Thymus (tissue), 14 donors: Measurements from ENCODE around the gene STARD9. TPM values are rescaled to one million over a fixed set of nuclear protein-coding genes. Genes with fewer than 3 reads are reported as not detected.
A peak's percentile ranks its signal among the peaks of the same experiment; 100 is the strongest.

Experiments used
- DNase-seq, 9 donors: peaks; one replicate each; pipeline ENCODE4 v3.0.0-alpha.2; 2013; ENCODE audit warnings: low spot score in 9 of 9, low read depth in 6 of 9, missing footprints in 1 of 9
- H3K27ac ChIP-seq, 2 donors: one replicate each; pipeline ENCODE4 v1.5.1; 2013; ENCODE audit warnings: control low read depth in 1 of 2, low read depth in 1 of 2, low read length in 1 of 2, mild to moderate bottlenecking in 1 of 2, moderate library complexity in 1 of 2
- H3K27me3 ChIP-seq, 2 donors: one replicate each; pipeline ENCODE4 v1.5.1; 2013; ENCODE audit warnings: low read length in 1 of 2; ENCODE audit not compliant: control insufficient read depth in 2 of 2, insufficient read depth in 1 of 2
- H3K36me3 ChIP-seq, 2 donors: one replicate each; pipeline ENCODE4 v1.5.1; 2013; ENCODE audit warnings: low read length in 1 of 2, mild to moderate bottlenecking in 1 of 2, moderate library complexity in 1 of 2; ENCODE audit not compliant: control insufficient read depth in 2 of 2, insufficient read depth in 2 of 2
- H3K4me1 ChIP-seq, 2 donors: one replicate each; pipeline ENCODE4 v1.5.1; 2013; ENCODE audit warnings: low read length in 2 of 2; ENCODE audit not compliant: control insufficient read depth in 2 of 2, insufficient read depth in 2 of 2
- H3K4me3 ChIP-seq, 2 donors: one replicate each; pipeline ENCODE4 v1.5.1; 2013; ENCODE audit warnings: low read length in 2 of 2, control low read depth in 1 of 2, mild to moderate bottlenecking in 1 of 2
- H3K9me3 ChIP-seq, 2 donors: one replicate each; pipeline ENCODE4 v1.5.1; 2013; ENCODE audit warnings: low read length in 1 of 2, mild to moderate bottlenecking in 1 of 2; ENCODE audit not compliant: control insufficient read depth in 2 of 2, insufficient read depth in 1 of 2
- WGBS: extraction: QIAGEN DNeasy Blood & Tissue Kit; methylation state at CpG from one replicate; pipeline ENCODE4 v1.1.7; 2013; 5-methylcytosine and 5-hydroxymethylcytosine counted together
- long read RNA-seq, 10 donors: transcript quantifications; one replicate each; lab custom pipeline, GENCODE V29; 2026
- polyA plus RNA-seq: library from polyadenylated mRNA; stranded (reverse); fragments of 200-250 nt; gene quantifications from one replicate; pipeline ENCODE4 v1.2.3, GENCODE V29; 2013
- total RNA-seq: library from RNA; stranded (reverse); fragments of 120-200 nt; gene quantifications from one replicate; pipeline ENCODE4 v1.2.4, GENCODE V29; 2013
- donor health status: healthy.

The STARD9 gene
- 4.4 TPM for total RNA-seq
- 7.8 TPM for polyA plus RNA-seq
- long read RNA-seq, donor 1, result 0 reads
- long read RNA-seq, donor 2, result 0 reads
- long read RNA-seq, donor 3, result 0 reads
- long read RNA-seq, donor 4, result 0 reads
- long read RNA-seq, donor 5, result 0 reads
- long read RNA-seq, donor 6, result 0 reads
- long read RNA-seq, donor 7, result 0 reads
- long read RNA-seq, donor 8, result 0 reads
- long read RNA-seq, donor 9, result 0 reads
- long read RNA-seq, donor 10, result 0 reads

DNA sequence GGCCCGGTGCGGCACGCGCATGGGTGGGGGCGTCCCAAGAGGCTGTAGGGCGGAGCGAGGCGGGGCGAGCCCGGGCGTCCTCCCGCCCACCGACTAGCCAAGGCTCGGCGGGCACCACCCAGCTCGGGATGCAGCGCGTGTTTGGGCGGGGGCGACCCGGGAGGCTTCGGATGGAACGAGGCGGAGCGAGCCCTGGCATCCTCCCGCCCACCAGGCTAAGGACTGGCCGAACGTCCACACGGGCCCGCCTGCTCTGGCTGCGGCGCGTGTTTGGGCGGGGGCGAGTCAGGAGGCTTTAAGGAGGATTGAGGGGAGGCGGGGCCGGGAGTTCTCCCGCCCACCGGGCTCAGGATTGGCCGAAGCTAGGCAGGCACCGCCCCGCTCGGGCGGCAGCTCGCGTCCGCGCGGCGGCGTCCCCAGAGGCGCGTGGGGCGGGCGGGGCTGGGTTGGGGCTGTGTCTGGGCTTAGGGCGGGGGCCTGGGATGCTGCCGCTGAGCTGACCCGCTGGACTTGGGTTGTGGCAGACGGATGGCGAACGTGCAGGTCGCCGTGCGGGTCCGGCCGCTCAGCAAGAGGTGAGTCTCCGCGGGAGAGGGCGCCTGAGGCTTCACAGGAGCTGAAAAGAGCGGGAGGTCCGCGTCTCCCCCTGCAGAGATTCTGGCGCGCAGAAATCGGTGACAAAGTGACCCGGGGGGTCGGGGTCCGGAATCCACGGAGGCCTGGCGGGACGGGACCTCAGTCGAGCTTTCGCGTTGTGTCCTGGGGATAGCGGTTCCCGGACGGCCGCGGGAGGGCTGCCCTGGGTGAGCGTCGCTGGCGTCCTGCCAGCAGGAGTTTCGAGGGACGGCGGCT lies at the start of gene STARD9:
TSS of gene STARD9 (plus strand) at position 419 of the 852 bp plus-strand sequence. CDS start at position 529, 110 bp downstream.
- Histone ChIP-seq H3K9me3 (no peaks in the 10 kb centered on the region), H3K27me3 (peaks cover 0 to 11% of the 10 kb centered on the region in 2 donors), H3K4me1 (peaks cover 8 to 22% of the 10 kb centered on the region in 2 donors), H3K4me3 (peak within 1 kb of the TSS; percentile 56 to 65), H3K36me3 (no peaks in the 10 kb centered on the region), H3K27ac (peak within 1 kb of the TSS in 1 of 2 donors; percentile 69)
- DNase-seq, result peak; percentile 79 to 97 (median 93)
- under 1% methylated on average over 95 of the region's 95 CpGs for WGBS

DNA sequence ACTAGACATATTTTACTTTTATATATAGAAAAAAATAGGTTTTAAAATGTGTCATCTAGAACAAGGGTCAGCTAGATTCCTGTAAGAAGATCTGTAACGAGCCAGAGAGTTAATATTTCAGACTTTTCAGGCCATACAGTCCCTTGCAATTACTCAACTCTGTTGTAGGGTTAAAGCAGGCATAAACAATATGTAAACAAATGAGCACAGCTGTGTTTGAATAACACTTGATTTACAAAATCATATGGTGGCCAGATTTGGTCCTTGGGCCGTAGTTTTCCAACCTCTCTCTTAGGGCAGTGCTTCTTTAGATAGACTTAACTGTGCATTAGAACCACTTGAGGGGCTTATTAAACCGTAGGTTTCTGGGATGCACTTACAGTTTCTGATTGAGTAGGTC lies 46.4 kb upstream of the STARD9 start:
- H3K4me1 ChIP-seq, result no peaks in the 10 kb centered on the region
- no peak for DNase-seq
- peaks cover 14 to 27% of the 10 kb centered on the region in 2 donors for H3K36me3 ChIP-seq
- H3K9me3 ChIP-seq, result no peaks in the 10 kb centered on the region
- no peak overlapping the region for H3K4me3 ChIP-seq
- 99% methylated on average over 3 of the region's 3 CpGs for WGBS
- H3K27ac ChIP-seq, result no peak overlapping the region
- no peaks in the 10 kb centered on the region for H3K27me3 ChIP-seq

DNA sequence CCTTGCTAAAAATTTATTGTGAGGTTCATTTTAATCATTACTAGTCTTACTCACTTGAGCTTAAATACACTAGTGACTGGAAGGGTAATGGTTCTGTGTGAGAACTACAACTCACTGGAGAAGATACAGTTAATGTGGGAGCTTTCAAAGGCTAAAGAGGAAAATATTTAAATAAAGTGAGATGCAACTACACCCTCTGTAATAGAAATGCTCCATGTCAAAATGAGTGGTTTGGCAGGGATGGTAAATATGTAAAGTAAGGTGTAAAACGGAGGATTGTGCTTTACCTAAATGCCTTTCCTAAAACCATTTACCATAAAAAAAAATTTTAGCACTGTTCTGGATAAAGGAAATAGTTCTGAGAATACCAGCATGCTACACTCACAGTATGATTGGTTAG lies 42.2 kb upstream of the STARD9 start:
- no peak overlapping the region for H3K4me3 ChIP-seq
- H3K36me3 ChIP-seq, result peaks cover 19 to 24% of the 10 kb centered on the region in 2 donors

DNA sequence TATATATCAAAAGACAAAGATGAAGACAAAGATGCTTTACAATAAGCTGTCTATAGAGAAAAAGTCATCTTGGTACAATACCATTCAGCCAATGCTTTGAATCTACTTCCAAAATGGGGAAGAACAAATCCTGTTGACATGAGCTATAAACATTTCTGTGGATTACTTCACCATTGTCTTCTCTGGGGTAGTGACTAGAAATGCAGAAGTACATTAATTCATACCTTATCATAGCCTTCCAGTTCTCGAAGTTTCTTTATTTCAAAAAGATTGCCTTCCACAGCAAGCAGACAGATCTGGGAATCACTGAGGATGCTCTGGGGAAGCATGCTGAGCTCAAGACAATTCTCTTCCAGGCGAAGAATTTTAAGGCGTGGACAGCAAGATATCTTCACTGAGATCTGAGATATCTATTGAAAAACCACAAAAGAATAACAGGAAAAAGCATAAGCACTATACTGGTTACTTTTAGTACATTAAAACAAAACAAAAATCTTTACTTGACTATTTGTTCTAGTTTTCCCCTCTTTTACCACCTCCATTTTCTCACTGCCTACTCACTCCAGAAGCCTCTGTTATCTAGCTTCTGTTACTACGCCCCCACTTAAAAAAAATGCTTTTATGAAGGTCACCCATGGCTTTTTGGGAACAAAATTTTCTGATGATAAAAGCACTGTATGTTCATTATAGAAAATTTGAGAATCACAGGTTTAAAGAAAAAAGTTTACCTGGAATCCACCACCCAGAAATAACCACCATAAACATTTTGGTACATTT lies 30.4 kb upstream of the STARD9 start:
- Histone ChIP-seq H3K9me3 (no peaks in the 10 kb centered on the region), H3K4me1 (peaks cover 14 to 18% of the 10 kb centered on the region in 2 donors), H3K36me3 (peaks cover 18 to 24% of the 10 kb centered on the region in 2 donors), H3K27me3 (no peaks in the 10 kb centered on the region), H3K27ac (no peak overlapping the region), H3K4me3 (no peak overlapping the region)
- no peak for DNase-seq
- 95% methylated on average over 4 of the region's 4 CpGs for WGBS

More for the DNA sequence above, 42.2 kb upstream of the STARD9 start:
- no peaks in the 10 kb centered on the region for H3K4me1 ChIP-seq
- DNase-seq, result no peak
- 99% methylated on average over 1 of the region's 1 CpG for WGBS
- no peak overlapping the region for H3K27ac ChIP-seq
- no peaks in the 10 kb centered on the region for H3K9me3 ChIP-seq
- no peaks in the 10 kb centered on the region for H3K27me3 ChIP-seq

DNA sequence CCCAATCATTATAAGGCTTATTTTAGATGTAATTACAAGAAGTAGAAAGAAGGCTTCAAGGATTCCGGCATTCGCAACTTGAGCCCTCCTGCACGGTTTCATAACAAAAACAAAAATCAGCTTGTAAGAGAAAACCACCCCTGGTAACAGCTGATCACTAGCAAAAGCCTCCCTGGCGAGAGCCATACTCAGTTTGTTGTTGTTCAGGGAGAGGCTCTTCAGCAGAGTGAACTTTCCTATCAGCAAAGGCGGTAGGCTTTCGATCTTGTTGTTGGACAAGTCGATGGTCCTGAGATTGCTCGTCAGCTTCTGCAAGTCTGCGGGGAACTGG lies 27.5 kb upstream of the STARD9 start:
- Histone ChIP-seq H3K27ac (peak overlapping the region; percentile 90 to 94), H3K4me3 (peak overlapping the region; percentile 81 to 95), H3K36me3 (peaks cover 15 to 26% of the 10 kb centered on the region in 2 donors), H3K27me3 (no peaks in the 10 kb centered on the region), H3K4me1 (peaks cover 15 to 20% of the 10 kb centered on the region in 2 donors), H3K9me3 (no peaks in the 10 kb centered on the region)
- WGBS, result 15% methylated on average over 9 of the region's 9 CpGs
- DNase-seq, result peak in 3 of 9 donors; percentile 3 to 38 (median 11)

DNA sequence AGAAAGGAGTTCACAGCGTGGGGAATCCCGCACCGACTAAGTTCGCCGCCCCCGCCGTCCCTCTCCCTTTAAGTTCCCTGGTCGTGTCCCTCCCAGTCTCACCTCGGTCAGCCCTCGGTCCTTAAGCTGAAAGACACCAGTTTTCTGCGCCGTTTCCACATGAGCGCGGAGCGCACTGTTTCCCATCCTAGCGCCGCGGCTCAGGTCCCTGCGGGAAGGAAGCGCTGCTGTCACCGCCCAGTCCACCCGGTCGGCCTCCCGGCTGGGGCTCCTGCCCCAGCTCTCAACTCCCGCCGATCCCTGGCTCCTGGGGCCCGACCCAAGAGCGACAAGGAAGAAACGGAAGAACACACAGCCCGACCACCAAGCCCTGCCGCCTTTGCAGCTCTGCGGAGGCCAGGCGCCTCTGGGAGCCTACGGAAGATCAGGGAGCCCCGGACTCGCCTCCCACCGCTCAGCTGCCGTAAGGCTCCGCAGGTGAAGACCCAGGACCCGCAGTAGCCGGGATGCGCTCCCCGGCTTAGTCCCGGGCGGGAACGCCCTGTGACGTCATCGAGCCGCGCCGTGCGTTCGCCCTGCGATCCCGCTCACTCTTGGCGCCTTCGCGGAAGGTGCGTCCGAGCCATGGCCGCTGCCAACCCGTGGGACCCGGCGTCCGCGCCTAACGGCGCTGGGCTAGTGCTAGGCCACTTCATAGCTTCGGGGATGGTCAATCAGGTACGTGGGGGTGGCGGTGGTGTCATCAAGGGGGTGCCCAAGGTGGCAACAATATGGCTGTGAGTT lies 27.0 kb upstream of the STARD9 start, which contains the start of the genes HAUS2 and LRRC57:
TSS of gene HAUS2 (plus strand) at position 590 of the 783 bp plus-strand sequence. CDS start at position 625, 35 bp downstream.
TSS of gene LRRC57 (minus strand) at position 545 of the 783 bp plus-strand sequence. CDS start at position 186, 359 bp downstream.
- DNase-seq, result peak; percentile 76 to 94 (median 83)
- Histone ChIP-seq H3K36me3 (peaks cover 11 to 23% of the 10 kb centered on the region in 2 donors), H3K27me3 (no peaks in the 10 kb centered on the region), H3K9me3 (no peaks in the 10 kb centered on the region), H3K27ac (peak within 1 kb of the TSS; percentile 90 to 94), H3K4me3 (peak within 1 kb of the TSS; percentile 81 to 95), H3K4me1 (peaks cover 15 to 20% of the 10 kb centered on the region in 2 donors)
- under 1% methylated on average over 71 of the region's 71 CpGs for WGBS

DNA sequence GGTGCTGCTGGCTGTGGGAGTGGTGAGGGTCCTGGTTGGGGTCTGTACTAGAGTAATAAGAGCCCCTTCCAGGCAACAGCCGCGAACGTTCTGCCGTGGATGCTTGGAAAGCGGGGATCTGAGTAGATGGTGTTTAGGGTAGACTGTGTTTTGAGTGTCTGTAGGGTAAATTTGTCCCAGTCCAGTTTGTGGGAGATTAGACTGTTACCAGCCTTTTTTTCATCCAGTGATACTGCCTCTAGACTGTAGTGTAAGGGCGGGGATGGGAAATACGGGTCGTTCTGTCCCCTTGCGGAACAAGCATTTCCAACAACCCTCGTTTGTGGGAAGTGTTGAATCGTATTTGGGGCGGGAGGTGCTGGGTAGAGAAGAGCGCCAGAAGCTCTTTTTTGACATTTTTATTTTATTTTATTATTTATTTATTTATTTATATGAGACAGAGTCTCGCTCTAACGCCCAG lies 26.3 kb upstream of the STARD9 start:
- Histone ChIP-seq H3K4me3 (peak overlapping the region; percentile 81 to 95), H3K27me3 (no peaks in the 10 kb centered on the region), H3K4me1 (peaks cover 15 to 20% of the 10 kb centered on the region in 2 donors), H3K36me3 (peaks cover 8 to 17% of the 10 kb centered on the region in 2 donors), H3K9me3 (no peaks in the 10 kb centered on the region), H3K27ac (peak overlapping the region; percentile 90 to 94)
- DNase-seq, result peak in 1 of 9 donors; percentile 29
- under 1% methylated on average over 15 of the region's 15 CpGs for WGBS

DNA sequence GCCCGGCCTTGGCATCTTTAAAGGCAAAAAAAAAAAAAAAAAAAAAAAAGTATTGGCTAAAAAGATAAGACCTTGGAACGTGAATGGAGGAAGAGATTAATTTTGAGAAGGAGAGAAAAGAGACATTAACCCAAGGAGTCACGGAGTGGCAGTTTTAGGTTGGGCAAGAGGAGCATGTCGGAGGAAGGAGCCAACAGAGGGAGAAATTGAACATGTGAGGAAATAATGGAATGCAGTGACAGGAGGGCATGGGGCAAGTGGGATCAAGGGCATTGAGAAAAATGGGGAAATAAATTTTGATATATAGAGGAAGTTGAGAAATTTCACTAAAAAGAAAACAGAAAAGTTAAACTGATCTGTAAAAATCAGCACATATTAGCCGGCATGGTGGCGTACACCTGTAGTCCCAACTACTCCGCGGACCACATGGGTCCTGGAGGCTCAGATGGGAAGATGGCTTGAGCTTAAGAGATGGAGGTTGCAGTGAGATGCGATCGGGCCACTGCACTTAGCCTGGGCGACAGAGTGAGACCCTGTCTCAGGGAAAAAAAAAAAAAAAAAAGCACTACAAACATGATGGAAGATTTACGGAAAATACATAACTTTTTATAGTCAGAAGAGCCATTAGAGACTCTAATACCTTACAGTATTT lies 25.5 kb upstream of the STARD9 start:
- no peak for DNase-seq
- Histone ChIP-seq H3K4me1 (peaks cover 15 to 20% of the 10 kb centered on the region in 2 donors), H3K27ac (no peak overlapping the region)

More for the DNA sequence above, 25.5 kb upstream of the STARD9 start:
- Histone ChIP-seq H3K36me3 (peaks cover 0 to 11% of the 10 kb centered on the region in 2 donors), H3K9me3 (no peaks in the 10 kb centered on the region), H3K4me3 (peak overlapping the region; percentile 81 to 95), H3K27me3 (no peaks in the 10 kb centered on the region)
- WGBS, result 77% methylated on average over 12 of the region's 12 CpGs
